Measurements from ENCODE around the gene COPS3. TPM values are rescaled to one million over a fixed set of nuclear protein-coding genes. Genes with fewer than 3 reads are reported as not detected.

The COPS3 gene
- total RNA-seq, 1 experiment from 2014 or later, result 113 TPM

- Histone ChIP-seq H3K23ac (ENCODE audit: insufficient read length, low read depth, low read length) (no peak overlapping the region), H4K91ac (ENCODE audit: insufficient read length, low read depth, low read length) (no peak overlapping the region), H3K79me2 (ENCODE audit: insufficient read depth, low read length) (no peaks in the 10 kb centered on the region), H4K20me1 (ENCODE audit: control insufficient read depth, insufficient read depth, insufficient read length) (no peaks in the 10 kb centered on the region), H3K9ac (ENCODE audit: extremely low read depth, insufficient read length, low read length) (no peak overlapping the region), H3K4me1 (ENCODE audit: insufficient read depth, low read length) (no peaks in the 10 kb centered on the region), H3K9me3 (ENCODE audit: control insufficient read depth, low read depth, low read length) (no peaks in the 10 kb centered on the region), H3K27me3 (ENCODE audit: insufficient read depth, low read length) (no peaks in the 10 kb centered on the region), H3K27ac (ENCODE audit: insufficient read length, low read depth, low read length) (no peak overlapping the region), H2BK15ac (ENCODE audit: low read depth, low read length) (no peak overlapping the region), H2BK20ac (ENCODE audit: low read depth, low read length, poor library complexity, severe bottlenecking) (no peak overlapping the region), H3K18ac (ENCODE audit: insufficient read length, low read depth, low read length) (no peak overlapping the region), H3K56ac (ENCODE audit: insufficient read length, low read depth, low read length) (no peak overlapping the region), H3T11ph (ENCODE audit: low read length) (no peak overlapping the region), H2BK120ac (ENCODE audit: low read depth, low read length, poor library complexity, severe bottlenecking) (no peak overlapping the region), H3K23me2 (ENCODE audit: insufficient read length, low read depth, low read length, poor library complexity, severe bottlenecking) (no peaks in the 10 kb centered on the region), H3K4me2 (ENCODE audit: insufficient read depth, insufficient read length, low read length) (no peak overlapping the region), H3K14ac (ENCODE audit: insufficient read depth, low read length) (no peak overlapping the region), H3K79me1 (ENCODE audit: insufficient read depth, low read depth, low read length, poor library complexity, severe bottlenecking) (no peaks in the 10 kb centered on the region), H4K8ac (replicated peaks; ENCODE audit: insufficient read length, low read depth, low read length) (no peak overlapping the region), H4K5ac (ENCODE audit: insufficient read length, low read depth, low read length) (no peak overlapping the region), H2AFZ (ENCODE audit: low read length) (no peak overlapping the region), H2AK5ac (ENCODE audit: insufficient read length, low read length) (no peak overlapping the region), H3K4ac (ENCODE audit: low read depth, low read length) (no peak overlapping the region), H2BK5ac (ENCODE audit: insufficient read length, low read length) (no peak overlapping the region), H2BK12ac (ENCODE audit: insufficient read length, low read depth, low read length) (no peak overlapping the region)
- H3K4me3 Mint-ChIP-seq, result no peak overlapping the region
- whole genome bisulfite sequencing (ENCODE audit: extremely low coverage, insufficient read length, low lambda C conversion rate), result no CpG with 5 or more reads among the region's 4 CpGs
- no peaks in the 10 kb centered on the region for H3K27me3 Mint-ChIP-seq (ENCODE audit: low read depth)
- no peak for TF ChIP-seq CTCF (conservative IDR thresholded peaks at IDR 0.05)
- no peaks in the 10 kb centered on the region for H3K9me3 Mint-ChIP-seq
- DNase-seq, result no peak
- no peak overlapping the region for H3K27ac Mint-ChIP-seq
- peaks cover 47 to 83% (median 77%) of the 10 kb centered on the region in 3 experiments for H3K36me3 Mint-ChIP-seq (ENCODE audit: insufficient read depth in 1 of 3, low read depth in 3 of 3)
- H3K4me1 Mint-ChIP-seq, result no peaks in the 10 kb centered on the region
Observed at GRCh38 chr17:17258998-17259397, 22.0 kb downstream of the COPS3 start.
